Parathyroid adenoma (tissue), 2 donors: ENCODE results near the gene KCND3.

ENCODE experiments used
- H2AFZ ChIP-seq: fragments of 300-600 bp; sonication (generic); one replicate; pipeline ENCODE4 v1.7.0; 2017; ENCODE audit warnings: antibody characterized with exemption, mild to moderate bottlenecking
- H3K27ac ChIP-seq: fragments of 300-600 bp; sonication (generic); one replicate; pipeline ENCODE4 v1.7.0; 2017
- H3K27me3 ChIP-seq: fragments of 300-600 bp; sonication (generic); one replicate; pipeline ENCODE4 v1.7.0; 2017; ENCODE audit warnings: low read length; ENCODE audit not compliant: control insufficient read depth, insufficient read depth
- H3K36me3 ChIP-seq: fragments of 300-600 bp; sonication (generic); one replicate; pipeline ENCODE4 v1.7.0; 2017; ENCODE audit warnings: low read length; ENCODE audit not compliant: control insufficient read depth, insufficient read depth
- H3K4me1 ChIP-seq: fragments of 300-600 bp; sonication (generic); one replicate; pipeline ENCODE4 v1.7.0; 2017; ENCODE audit warnings: control low read depth
- H3K4me2 ChIP-seq: fragments of 300-600 bp; sonication (generic); one replicate; pipeline ENCODE4 v1.7.0; 2017; ENCODE audit warnings: low read length
- H3K4me3 ChIP-seq: fragments of 300-600 bp; sonication (generic); one replicate; pipeline ENCODE4 v1.7.0; 2017; ENCODE audit warnings: low read depth, low read length
- H3K79me2 ChIP-seq: fragments of 300-600 bp; sonication (generic); one replicate; pipeline ENCODE4 v1.7.0; 2017; ENCODE audit warnings: control low read depth
- H3K9ac ChIP-seq: fragments of 300-600 bp; sonication (generic); one replicate; pipeline ENCODE4 v1.7.0; 2017; ENCODE audit warnings: mild to moderate bottlenecking
- H3K9me3 ChIP-seq: fragments of 300-600 bp; sonication (generic); one replicate; pipeline ENCODE4 v1.7.0; 2017; ENCODE audit warnings: low read length; ENCODE audit not compliant: control insufficient read depth
- CTCF ChIP-seq: fragments of 300-600 bp; sonication (generic); IDR thresholded peaks from one replicate; pipeline ENCODE4 v1.7.0; 2017; ENCODE audit warnings: antibody characterized with exemption, mild to moderate bottlenecking
- donor health status: primary hyperparathyroidism.

KCND3 gene

GRCh38 chr1:112026501-112026900 is 37.0 kb upstream of the KCND3 start:
- H3K4me2 ChIP-seq: no peak overlapping the region
- no peaks in the 10 kb centered on the region for H3K79me2 ChIP-seq
- H3K9ac ChIP-seq: no peak overlapping the region
- no peaks in the 10 kb centered on the region for H3K9me3 ChIP-seq
- TF ChIP-seq CTCF: no peak
- no peaks in the 10 kb centered on the region for H3K27me3 ChIP-seq
- no peaks in the 10 kb centered on the region for H3K36me3 ChIP-seq
- H3K4me1 ChIP-seq: no peaks in the 10 kb centered on the region
- no peak overlapping the region for H2AFZ ChIP-seq
- H3K4me3 ChIP-seq: no peak overlapping the region
- H3K27ac ChIP-seq: no peak overlapping the region

GRCh38 chr1:112026016-112026415 is 36.5 kb upstream of the KCND3 start:
- no peak overlapping the region for H3K4me2 ChIP-seq
- no peak overlapping the region for H3K27ac ChIP-seq
- no peaks in the 10 kb centered on the region for H3K9me3 ChIP-seq
- H3K4me3 ChIP-seq: no peak overlapping the region
- no peaks in the 10 kb centered on the region for H3K4me1 ChIP-seq
- no peaks in the 10 kb centered on the region for H3K27me3 ChIP-seq
- H3K9ac ChIP-seq: no peak overlapping the region
- no peaks in the 10 kb centered on the region for H3K79me2 ChIP-seq
- H2AFZ ChIP-seq: no peak overlapping the region
- TF ChIP-seq CTCF: no peak
- H3K36me3 ChIP-seq: no peaks in the 10 kb centered on the region

GRCh38 chr1:112021263-112021662 is 31.8 kb upstream of the KCND3 start:
- H3K4me2 ChIP-seq: no peak overlapping the region
- H3K27me3 ChIP-seq: no peaks in the 10 kb centered on the region
- TF ChIP-seq CTCF: no peak
- no peaks in the 10 kb centered on the region for H3K36me3 ChIP-seq
- no peaks in the 10 kb centered on the region for H3K9me3 ChIP-seq
- no peak overlapping the region for H3K27ac ChIP-seq
- no peak overlapping the region for H2AFZ ChIP-seq
- H3K4me1 ChIP-seq: no peaks in the 10 kb centered on the region
- no peaks in the 10 kb centered on the region for H3K79me2 ChIP-seq
- H3K4me3 ChIP-seq: no peak overlapping the region
- H3K9ac ChIP-seq: no peak overlapping the region

- Histone ChIP-seq H3K9ac (no peak overlapping the region), H3K27ac (no peak overlapping the region), H2AFZ (no peak overlapping the region), H3K36me3 (no peaks in the 10 kb centered on the region), H3K9me3 (no peaks in the 10 kb centered on the region), H3K27me3 (no peaks in the 10 kb centered on the region), H3K4me3 (no peak overlapping the region), H3K4me2 (no peak overlapping the region), H3K4me1 (no peaks in the 10 kb centered on the region), H3K79me2 (no peaks in the 10 kb centered on the region)
- TF ChIP-seq CTCF: no peak
Measured at GRCh38 chr1:112017183-112017582, 27.7 kb upstream of the KCND3 start.

GRCh38 chr1:112012823-112013222 is 23.4 kb upstream of the KCND3 start:
- no peaks in the 10 kb centered on the region for H3K79me2 ChIP-seq
- no peak overlapping the region for H3K9ac ChIP-seq
- no peaks in the 10 kb centered on the region for H3K9me3 ChIP-seq
- no peaks in the 10 kb centered on the region for H3K36me3 ChIP-seq
- no peak for TF ChIP-seq CTCF
- no peaks in the 10 kb centered on the region for H3K4me1 ChIP-seq
- H3K4me2 ChIP-seq: no peak overlapping the region
- H3K27me3 ChIP-seq: no peaks in the 10 kb centered on the region
- H3K27ac ChIP-seq: no peak overlapping the region
- no peak overlapping the region for H2AFZ ChIP-seq
- H3K4me3 ChIP-seq: no peak overlapping the region
